ENCODE results near the gene MNAT1.

DNA sequence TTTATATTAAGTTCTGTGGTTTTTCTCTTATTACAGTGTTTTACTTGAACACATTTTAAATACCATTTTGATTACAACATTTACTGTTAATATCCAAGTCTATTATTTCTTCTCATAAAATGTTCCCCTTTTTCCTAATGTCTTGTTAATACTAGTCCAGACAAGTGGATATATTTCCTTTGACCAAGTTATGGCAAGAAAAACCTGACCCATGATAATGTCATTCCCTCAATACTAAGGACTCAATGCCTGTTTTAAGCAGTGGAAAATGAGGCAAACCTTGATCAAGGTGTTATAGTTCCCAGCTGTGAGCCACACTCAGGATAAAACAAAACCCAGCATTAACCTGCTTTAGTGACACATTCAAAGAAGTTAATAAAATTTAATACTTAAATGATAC lies 234.1 kb downstream of the MNAT1 start:
- TF ChIP-seq EZH2 (IDR thresholded peaks at IDR 0.05; ENCODE audit: borderline replicate concordance) = no peak
- TF ChIP-seq, protein P1, sequence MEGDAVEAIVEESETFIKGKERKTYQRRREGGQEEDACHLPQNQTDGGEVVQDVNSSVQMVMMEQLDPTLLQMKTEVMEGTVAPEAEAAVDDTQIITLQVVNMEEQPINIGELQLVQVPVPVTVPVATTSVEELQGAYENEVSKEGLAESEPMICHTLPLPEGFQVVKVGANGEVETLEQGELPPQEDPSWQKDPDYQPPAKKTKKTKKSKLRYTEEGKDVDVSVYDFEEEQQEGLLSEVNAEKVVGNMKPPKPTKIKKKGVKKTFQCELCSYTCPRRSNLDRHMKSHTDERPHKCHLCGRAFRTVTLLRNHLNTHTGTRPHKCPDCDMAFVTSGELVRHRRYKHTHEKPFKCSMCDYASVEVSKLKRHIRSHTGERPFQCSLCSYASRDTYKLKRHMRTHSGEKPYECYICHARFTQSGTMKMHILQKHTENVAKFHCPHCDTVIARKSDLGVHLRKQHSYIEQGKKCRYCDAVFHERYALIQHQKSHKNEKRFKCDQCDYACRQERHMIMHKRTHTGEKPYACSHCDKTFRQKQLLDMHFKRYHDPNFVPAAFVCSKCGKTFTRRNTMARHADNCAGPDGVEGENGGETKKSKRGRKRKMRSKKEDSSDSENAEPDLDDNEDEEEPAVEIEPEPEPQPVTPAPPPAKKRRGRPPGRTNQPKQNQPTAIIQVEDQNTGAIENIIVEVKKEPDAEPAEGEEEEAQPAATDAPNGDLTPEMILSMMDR (IDR thresholded peaks at IDR 0.05; ENCODE audit: poor library complexity) = no peak

Measured in hepatocyte (in vitro differentiated cells).